Astrocyte (in vitro differentiated cells and primary cell): ENCODE data around the gene COPS9.

Source experiments
- EZH2 ChIP-seq: IDR thresholded peaks from 2 replicates; pipeline ENCODE4 v1.6.1; 2012; ENCODE audit warnings: mild to moderate bottlenecking, low read length, inconsistent platforms; ENCODE audit not compliant: insufficient read depth
- TF ChIP-seq, protein P1 (sequence below): IDR thresholded peaks from 2 replicates; pipeline ENCODE4 v1.5.1; 2011; ENCODE audit warnings: low read depth, mild to moderate bottlenecking, inconsistent platforms, low read length, moderate library complexity; ENCODE audit not compliant: insufficient read depth

DNA sequence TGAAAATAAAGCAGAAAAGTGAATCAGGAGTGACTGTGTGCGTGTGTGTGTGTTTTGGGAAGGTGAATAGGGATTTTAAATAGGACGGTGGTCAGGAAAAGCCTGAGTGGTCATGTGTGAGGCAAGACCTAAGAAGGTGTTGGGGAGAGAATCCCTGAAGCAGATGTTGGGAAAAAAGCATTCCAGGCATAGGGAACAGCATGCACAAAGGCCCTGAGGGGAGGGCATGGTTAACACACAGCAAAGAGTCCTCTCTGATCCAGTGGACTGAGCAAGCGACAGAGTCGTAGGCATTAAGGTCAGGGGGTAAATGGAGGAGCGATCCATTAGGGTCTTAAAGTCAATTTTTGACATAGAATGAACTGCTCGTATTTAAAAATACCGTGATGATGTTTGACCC, 38.4 kb upstream of the COPS9 start:
- TF ChIP-seq, protein P1, sequence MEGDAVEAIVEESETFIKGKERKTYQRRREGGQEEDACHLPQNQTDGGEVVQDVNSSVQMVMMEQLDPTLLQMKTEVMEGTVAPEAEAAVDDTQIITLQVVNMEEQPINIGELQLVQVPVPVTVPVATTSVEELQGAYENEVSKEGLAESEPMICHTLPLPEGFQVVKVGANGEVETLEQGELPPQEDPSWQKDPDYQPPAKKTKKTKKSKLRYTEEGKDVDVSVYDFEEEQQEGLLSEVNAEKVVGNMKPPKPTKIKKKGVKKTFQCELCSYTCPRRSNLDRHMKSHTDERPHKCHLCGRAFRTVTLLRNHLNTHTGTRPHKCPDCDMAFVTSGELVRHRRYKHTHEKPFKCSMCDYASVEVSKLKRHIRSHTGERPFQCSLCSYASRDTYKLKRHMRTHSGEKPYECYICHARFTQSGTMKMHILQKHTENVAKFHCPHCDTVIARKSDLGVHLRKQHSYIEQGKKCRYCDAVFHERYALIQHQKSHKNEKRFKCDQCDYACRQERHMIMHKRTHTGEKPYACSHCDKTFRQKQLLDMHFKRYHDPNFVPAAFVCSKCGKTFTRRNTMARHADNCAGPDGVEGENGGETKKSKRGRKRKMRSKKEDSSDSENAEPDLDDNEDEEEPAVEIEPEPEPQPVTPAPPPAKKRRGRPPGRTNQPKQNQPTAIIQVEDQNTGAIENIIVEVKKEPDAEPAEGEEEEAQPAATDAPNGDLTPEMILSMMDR: no peak
- no peak for TF ChIP-seq EZH2
